H1 (cell line): ENCODE results near the gene LHPP. TPM values are rescaled to one million over a fixed set of nuclear protein-coding genes. Genes with fewer than 3 reads are reported as not detected.

Experiments used
- CTCF ChIA-PET: fragments of 300-600 bp; sonication (Branson Sonifier 250); formaldehyde crosslinking; loops from one replicate; lab custom pipeline; 2021; ENCODE audit not compliant: partially characterized antibody; lab: Charles Lee
- POLR2A ChIA-PET: fragments of 300-600 bp; sonication (Branson Sonifier 250); formaldehyde crosslinking; loops from one replicate; lab custom pipeline; 2021; ENCODE audit warnings: inconsistent platforms; ENCODE audit not compliant: partially characterized antibody; lab: Charles Lee
- DNase-seq, 2 experiments: peaks; one replicate each; pipeline versions ENCODE4 v3.0.0 to v3.0.0-alpha.2; 2010 to 2022; ENCODE audit warnings: low spot score in 2 of 2, low read depth in 1 of 2, mixed read lengths in 1 of 2
- FAIRE-seq: peaks from 2 replicates; lab custom pipeline; 2011; peaks lifted over from hg19 to GRCh38; lab: Jason Lieb, UNC
- H2AFZ ChIP-seq: 2 replicates; pipeline ENCODE4 v1.8.1; 2012; ENCODE audit warnings: low read length, inconsistent platforms
- H2AK5ac ChIP-seq: 2 replicates; pipeline ENCODE4 v1.6.1; 2013; ENCODE audit warnings: low read depth, low read length
- H2BK120ac ChIP-seq: replicated peaks from 2 replicates; pipeline ENCODE3; 2013; ENCODE audit warnings: low read depth, low read length, inconsistent platforms
- H2BK12ac ChIP-seq: 2 replicates; pipeline ENCODE4 v1.6.1; 2013; ENCODE audit warnings: low read depth, low read length
- H2BK15ac ChIP-seq: 2 replicates; pipeline ENCODE4 v1.6.1; 2013; ENCODE audit warnings: low read length
- H2BK20ac ChIP-seq: 2 replicates; pipeline ENCODE4 v1.6.1; 2013; ENCODE audit warnings: low read length
- H2BK5ac ChIP-seq: 2 replicates; pipeline ENCODE4 v1.6.1; 2013; ENCODE audit warnings: low read depth, low read length
- H3K14ac ChIP-seq: 2 replicates; pipeline ENCODE4 v1.6.1; 2013; ENCODE audit warnings: inconsistent platforms; ENCODE audit not compliant: insufficient read length
- H3K18ac ChIP-seq: 2 replicates; pipeline ENCODE4 v1.6.1; 2013; ENCODE audit warnings: low read length; ENCODE audit errors: extremely low read depth
- H3K23ac ChIP-seq: 2 replicates; pipeline ENCODE4 v1.6.1; 2013; ENCODE audit warnings: inconsistent platforms; ENCODE audit not compliant: insufficient read length
- H3K23me2 ChIP-seq: 2 replicates; pipeline ENCODE4 v1.6.1; 2013; ENCODE audit warnings: low read depth, low read length
- H3K27ac ChIP-seq: 2 replicates; pipeline ENCODE4 v1.6.1; 2011; ENCODE audit warnings: low read depth, low read length, inconsistent platforms
- H3K27me3 ChIP-seq, 4 experiments: replicated peaks in 1 of 4; 1 replicate in 1 of 4; 2 replicates in 3 of 4; pipeline versions ENCODE4 v1.6.1 to v1.8.1; 2011 to 2013; ENCODE audit warnings: low read length in 3 of 4, mild to moderate bottlenecking in 3 of 4, inconsistent platforms in 2 of 4, mixed read lengths in 2 of 4, moderate library complexity in 1 of 4; ENCODE audit not compliant: control insufficient read depth in 3 of 4, insufficient read depth in 3 of 4; ENCODE audit errors: extremely low read depth in 1 of 4
- H3K36me3 ChIP-seq, 4 experiments: 2 replicates each; pipeline versions ENCODE4 v1.6.1 to v1.8.1; 2011 to 2013; ENCODE audit warnings: mild to moderate bottlenecking in 4 of 4, low read length in 3 of 4, moderate library complexity in 2 of 4, control low read depth in 1 of 4, inconsistent platforms in 1 of 4; ENCODE audit not compliant: insufficient read depth in 4 of 4, control insufficient read depth in 2 of 4
- H3K4ac ChIP-seq: replicated peaks from 2 replicates; pipeline ENCODE3; 2013; ENCODE audit warnings: low read length, low read depth, mixed read lengths, inconsistent platforms; ENCODE audit not compliant: insufficient read length
- H3K4me1 ChIP-seq, 4 experiments: replicated peaks in 1 of 4; 1 replicate in 1 of 4; 2 replicates in 3 of 4; pipeline versions ENCODE4 v1.6.1 to v1.8.1; 2011 to 2013; ENCODE audit warnings: low read length in 3 of 4, inconsistent platforms in 2 of 4, mixed read lengths in 1 of 4; ENCODE audit not compliant: insufficient read depth in 4 of 4, control insufficient read depth in 3 of 4
- H3K4me2 ChIP-seq, 2 experiments: 2 replicates each; pipeline versions ENCODE4 v1.6.1 to v1.8.1; 2011 to 2013; ENCODE audit warnings: low read depth in 2 of 2, low read length in 2 of 2, control low read depth in 1 of 2, inconsistent platforms in 1 of 2, mild to moderate bottlenecking in 1 of 2; ENCODE audit not compliant: insufficient read depth in 1 of 2
- H3K4me3 ChIP-seq, 4 experiments: fragments of 200-600, 300-600 bp in 1 of 4; sonication (generic), shearing (Covaris generic), sonication (Bioruptor Twin) in 1 of 4; 2 replicates each; pipeline versions ENCODE4 v1.5.1 to v1.8.1; 2011 to 2016; ENCODE audit warnings: low read length in 4 of 4, low read depth in 3 of 4, control low read depth in 2 of 4, inconsistent platforms in 2 of 4, mild to moderate bottlenecking in 2 of 4, mixed read lengths in 1 of 4, moderate library complexity in 1 of 4; ENCODE audit not compliant: insufficient read depth in 2 of 4; ENCODE audit errors: extremely low read depth in 1 of 4
- H3K56ac ChIP-seq: replicated peaks from 2 replicates; pipeline ENCODE3; 2013; ENCODE audit warnings: low read depth, mild to moderate bottlenecking, mixed read lengths, low read length, inconsistent platforms; ENCODE audit not compliant: insufficient read length
- H3K79me1 ChIP-seq: 2 replicates; pipeline ENCODE4 v1.6.1; 2013; ENCODE audit warnings: low read depth, low read length, control low read depth
- H3K79me2 ChIP-seq, 2 experiments: 2 replicates each; pipeline versions ENCODE4 v1.6.1 to v1.8.1; 2012 to 2013; ENCODE audit warnings: low read length in 2 of 2, mild to moderate bottlenecking in 2 of 2, inconsistent platforms in 1 of 2; ENCODE audit not compliant: insufficient read depth in 2 of 2, control insufficient read depth in 1 of 2
- H3K9ac ChIP-seq, 4 experiments: replicated peaks in 1 of 4; 1 replicate in 1 of 4; 2 replicates in 3 of 4; pipeline versions ENCODE4 v1.6.1 to v1.8.1; 2011 to 2013; ENCODE audit warnings: low read depth in 3 of 4, low read length in 3 of 4, control low read depth in 2 of 4, mild to moderate bottlenecking in 2 of 4, moderate library complexity in 2 of 4, inconsistent platforms in 1 of 4; ENCODE audit errors: extremely low read depth in 1 of 4
- H3K9me3 ChIP-seq, 2 experiments: 2 replicates each; pipeline versions ENCODE4 v1.6.1 to v1.8.1; 2012 to 2013; ENCODE audit warnings: mild to moderate bottlenecking in 2 of 2, moderate library complexity in 2 of 2, control low read depth in 1 of 2, inconsistent platforms in 1 of 2, low read depth in 1 of 2, low read length in 1 of 2, mixed read lengths in 1 of 2; ENCODE audit not compliant: insufficient read depth in 2 of 2
- H4K20me1 ChIP-seq, 2 experiments: replicated peaks in 1 of 2; 2 replicates each; pipeline versions ENCODE3 to v1.8.1; 2011 to 2013; ENCODE audit warnings: inconsistent platforms in 2 of 2, low read length in 2 of 2, mild to moderate bottlenecking in 1 of 2; ENCODE audit not compliant: insufficient read depth in 2 of 2, control insufficient read depth in 1 of 2
- H4K5ac ChIP-seq: 2 replicates; pipeline ENCODE4 v1.6.1; 2013; ENCODE audit warnings: low read length, low read depth, mixed read lengths, inconsistent platforms; ENCODE audit not compliant: insufficient read length
- H4K8ac ChIP-seq: 2 replicates; pipeline ENCODE4 v1.8.0; 2013; ENCODE audit warnings: mild to moderate bottlenecking, moderate library complexity, low read length, inconsistent platforms; ENCODE audit not compliant: insufficient read depth; ENCODE audit errors: extremely low read depth
- H4K91ac ChIP-seq: replicated peaks from 2 replicates; pipeline ENCODE3; 2013; ENCODE audit warnings: low read length, mixed read lengths, inconsistent platforms; ENCODE audit not compliant: insufficient read length
- CBX8 ChIP-seq: fragments of 300-800, 300-1000 bp; sonication (generic); IDR thresholded peaks from 2 replicates; pipeline ENCODE4 v1.7.1; 2016; ENCODE audit warnings: low read depth, low read length, borderline replicate concordance
- CEBPB ChIP-seq: IDR thresholded peaks from 2 replicates; pipeline ENCODE4 v1.6.1; 2012; ENCODE audit warnings: low read depth, low read length
- CHD1 ChIP-seq: IDR thresholded peaks from 2 replicates; pipeline ENCODE4 v1.6.1; 2012; ENCODE audit warnings: low read depth, low read length, improper control_type of control experiment
- KDM5A ChIP-seq: fragments of 200-600 bp; IDR thresholded peaks from 2 replicates; pipeline ENCODE4 v1.7.1; 2012; ENCODE audit warnings: mild to moderate bottlenecking, low read length, inconsistent platforms, mixed read lengths
- NRF1 ChIP-seq: IDR thresholded peaks from 2 replicates; pipeline ENCODE4 v1.6.1; 2011; ENCODE audit warnings: mild to moderate bottlenecking, low read depth, low read length, improper control_type of control experiment
- WGBS, 2 experiments: shearing (Covaris generic) in 1 of 2; methylation state at CpG; one replicate each; pipeline versions ENCODE4 v1.1.6 to v1.1.7; 2013 to 2015; ENCODE audit warnings: low lambda C conversion rate in 2 of 2, mixed read lengths in 2 of 2, inconsistent platforms in 1 of 2, low coverage in 1 of 2, missing lambda C conversion rate in 1 of 2; ENCODE audit not compliant: insufficient replicate concordance in 2 of 2, insufficient coverage in 1 of 2, insufficient read length in 1 of 2; ENCODE audit errors: extremely low coverage in 1 of 2, missing lambda C conversion rate in 1 of 2; 5-methylcytosine and 5-hydroxymethylcytosine counted together
- polyA plus RNA-seq, 7 experiments: library from polyadenylated mRNA; depleted of rRNA in 3 of 7; stranded (reverse) in 5 of 7; unstranded in 2 of 7; fragments of >200 nt in 5 of 7; fragments of 200-250 nt in 2 of 7; gene quantifications; 1 replicate in 5 of 7; 2 replicates in 1 of 7; 4 replicates in 1 of 7; pipeline versions ENCODE4 v1.2.1 to v1.2.3, GENCODE V29; 2011 to 2013; ENCODE audit warnings: missing spikeins in 2 of 7, mixed read lengths in 2 of 7
- total RNA-seq: library from RNA; stranded (reverse); fragmentation: NEBNext Ultra II Directional; extraction: Animal tissue kit (Norgen Biotek cat#: 25700); gene quantifications from 2 replicates; pipeline ENCODE4 v1.2.1, GENCODE V29; 2021

Gene LHPP
- total and polyA plus RNA-seq, 2 of the 8 experiments (the other 6 are each of a cell fraction or from before 2014, with no cell fraction given): 26.0 to 45.0 TPM

GRCh38 chr10:124600051-124600880, 138.6 kb downstream of the LHPP start:
- POLR2A ChIA-PET: no interaction called here
- DNase-seq: no peak
- WGBS, 2 experiments: 86% methylated on average over 18 of the region's 18 CpGs; no CpG with 5 or more reads in 1 of the 2 experiments

More at GRCh38 chr10:124600051-124600880, 138.6 kb downstream of the LHPP start:
- Histone ChIP-seq H2BK5ac (no peak overlapping the region), H2AK5ac (no peak overlapping the region), H3K79me1 (0 out of 2 replicates have a peak, but pooled peaks cover 2% of the 10 kb centered on the region), H3K23me2 (peaks cover 5% of the 10 kb centered on the region), H3K4me1 (no peaks in the 10 kb centered on the region), H2BK15ac (no peak overlapping the region), H4K91ac (no peak overlapping the region), H2AFZ (no peak overlapping the region), H3K9ac (no peak overlapping the region), H3K14ac (no peak overlapping the region), H3K4me3 (no peak overlapping the region), H4K8ac (no peak overlapping the region), H3K27me3 (no peaks in the 10 kb centered on the region; a peak in 2 of 7 replicates), H3K23ac (no peak overlapping the region), H3K27ac (no peak overlapping the region), H4K20me1 (peaks cover 3 to 8% of the 10 kb centered on the region in 2 experiments), H2BK120ac (no peak overlapping the region), H2BK20ac (no peak overlapping the region), H2BK12ac (no peak overlapping the region), H3K79me2 (no peaks in the 10 kb centered on the region), H3K4ac (no peak overlapping the region), H4K5ac (no peak overlapping the region), H3K36me3 (no peaks in the 10 kb centered on the region), H3K9me3 (no peaks in the 10 kb centered on the region), H3K56ac (no peak overlapping the region), H3K4me2 (no peak overlapping the region), H3K18ac (no peak overlapping the region)
- no peak for TF ChIP-seq NRF1
- no peak for TF ChIP-seq CHD1
- TF ChIP-seq CBX8: no peak
- no peak for TF ChIP-seq KDM5A
- TF ChIP-seq CEBPB: no peak
- CTCF ChIA-PET: interaction anchor here (1.1 to 3.1 kb wide), 7 partner anchors 9 to 118 kb away, joined by 3 to 12 read pairs (median 4); no protein-coding TSS in a partner anchor
- no peak for FAIRE-seq
